HG03565 (cell line): Measurements from ENCODE around the gene RMND1.

Experiments used
- ATAC-seq: cut with Tn5 transposase; IDR thresholded peaks from one replicate; pipeline ENCODE4 v1.9.1; 2021; ENCODE audit warnings: mild to moderate bottlenecking, moderate library complexity; ENCODE audit not compliant: unreplicated experiment

RMND1 gene, protein sequence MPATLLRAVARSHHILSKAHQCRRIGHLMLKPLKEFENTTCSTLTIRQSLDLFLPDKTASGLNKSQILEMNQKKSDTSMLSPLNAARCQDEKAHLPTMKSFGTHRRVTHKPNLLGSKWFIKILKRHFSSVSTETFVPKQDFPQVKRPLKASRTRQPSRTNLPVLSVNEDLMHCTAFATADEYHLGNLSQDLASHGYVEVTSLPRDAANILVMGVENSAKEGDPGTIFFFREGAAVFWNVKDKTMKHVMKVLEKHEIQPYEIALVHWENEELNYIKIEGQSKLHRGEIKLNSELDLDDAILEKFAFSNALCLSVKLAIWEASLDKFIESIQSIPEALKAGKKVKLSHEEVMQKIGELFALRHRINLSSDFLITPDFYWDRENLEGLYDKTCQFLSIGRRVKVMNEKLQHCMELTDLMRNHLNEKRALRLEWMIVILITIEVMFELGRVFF

DNA sequence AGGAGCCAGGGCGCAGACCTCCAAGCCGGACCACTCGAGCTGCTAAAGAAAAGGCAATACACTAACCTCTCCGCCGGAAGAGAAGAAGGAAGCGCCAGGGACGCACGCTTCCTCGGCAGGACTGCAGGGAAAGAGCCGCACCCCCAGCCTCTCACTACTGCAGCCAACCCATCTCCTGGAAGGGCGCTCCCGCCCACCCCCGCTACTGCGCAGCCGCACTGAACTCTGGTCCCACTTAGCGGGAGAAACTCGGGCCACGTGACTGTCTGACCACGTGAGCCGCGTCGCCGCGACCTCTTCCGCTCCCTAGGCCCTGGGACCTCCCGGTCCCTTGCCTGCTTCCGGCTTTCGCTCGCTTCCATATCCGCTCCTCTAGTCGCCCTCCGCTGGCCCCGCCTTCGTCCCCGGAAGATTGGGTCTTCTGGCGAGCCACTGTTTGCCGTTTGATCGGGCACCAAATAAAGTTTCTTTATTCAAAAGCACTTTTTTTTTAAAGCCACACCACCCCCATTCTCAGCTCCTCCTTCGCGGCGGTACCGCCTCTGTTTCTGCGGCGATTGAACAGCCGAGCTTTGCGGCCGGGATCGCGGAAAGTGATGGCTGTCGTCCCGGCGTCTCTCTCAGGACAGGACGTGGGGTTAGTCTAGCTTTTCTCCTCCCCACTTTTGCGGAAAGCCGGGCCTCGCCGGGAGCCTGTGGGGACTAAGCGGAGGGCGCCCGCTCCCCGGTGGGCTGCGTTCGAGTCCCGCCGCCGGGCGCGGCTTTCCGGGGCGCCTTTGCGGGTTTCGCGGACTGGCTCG lies at the start of gene RMND1:
Gene RMND1, minus strand, starts transcription at position 177 of the 800 bp plus-strand sequence. CDS start 6,315 bp downstream, outside the sequence.
- peak; percentile 96 for ATAC-seq

DNA sequence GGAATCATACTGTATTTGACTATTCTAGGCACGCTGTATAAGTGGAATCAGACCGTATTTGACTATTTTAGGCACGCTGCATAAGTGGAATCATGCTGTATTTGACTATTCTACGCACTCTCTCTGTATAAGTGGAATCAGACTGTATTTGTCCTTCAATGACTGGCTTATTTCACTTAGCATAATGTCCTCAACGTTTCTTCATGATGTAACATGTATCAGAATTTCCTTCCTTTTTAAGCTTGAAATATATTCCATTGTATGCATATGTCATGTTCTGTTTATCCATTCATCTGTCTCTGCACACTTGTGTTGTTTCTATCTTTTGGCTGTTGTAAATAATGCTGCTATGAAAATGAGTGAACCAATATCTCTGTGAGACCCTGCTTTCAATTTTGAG lies 47.6 kb upstream of the RMND1 start:
- ATAC-seq, result no peak

DNA sequence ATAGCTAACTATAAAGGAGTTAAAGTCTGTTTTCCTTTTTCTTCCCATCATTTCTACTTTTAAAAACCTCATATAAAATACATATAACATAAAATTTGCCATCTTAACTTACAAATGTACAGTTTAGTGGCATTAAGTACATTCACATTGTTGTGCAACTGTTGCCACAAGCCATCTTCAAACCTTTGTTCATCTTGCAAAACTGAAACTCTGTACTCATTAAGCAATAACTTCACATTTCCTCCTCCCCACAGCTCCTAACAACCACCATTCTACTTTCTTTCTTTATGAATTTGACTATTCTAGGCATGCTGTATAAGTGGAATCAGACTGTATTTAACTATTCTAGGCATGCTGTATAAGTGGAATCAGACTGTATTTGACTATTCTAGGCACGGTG lies 46.4 kb upstream of the RMND1 start:
- ATAC-seq, result peak; percentile 71

DNA sequence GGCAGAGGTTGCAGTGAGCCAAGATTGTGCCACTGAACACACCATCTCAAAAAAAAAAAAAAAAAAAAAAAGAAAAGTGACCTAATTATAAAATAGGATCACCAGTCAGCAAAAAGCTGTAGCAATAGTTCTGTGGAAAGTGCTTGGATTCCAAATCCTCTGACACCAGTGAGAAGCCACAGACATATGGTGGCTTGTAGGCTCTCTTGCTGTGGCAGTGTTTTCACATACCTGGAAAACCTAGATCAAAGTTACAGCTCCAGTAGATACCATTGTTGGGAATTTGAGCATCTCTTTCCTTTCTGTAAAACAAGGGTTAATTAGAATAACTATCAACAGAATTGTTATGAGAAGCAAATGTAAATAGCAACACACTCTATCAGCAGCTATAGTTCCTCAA lies 46.0 kb upstream of the RMND1 start:
- peak; percentile 25 for ATAC-seq

DNA sequence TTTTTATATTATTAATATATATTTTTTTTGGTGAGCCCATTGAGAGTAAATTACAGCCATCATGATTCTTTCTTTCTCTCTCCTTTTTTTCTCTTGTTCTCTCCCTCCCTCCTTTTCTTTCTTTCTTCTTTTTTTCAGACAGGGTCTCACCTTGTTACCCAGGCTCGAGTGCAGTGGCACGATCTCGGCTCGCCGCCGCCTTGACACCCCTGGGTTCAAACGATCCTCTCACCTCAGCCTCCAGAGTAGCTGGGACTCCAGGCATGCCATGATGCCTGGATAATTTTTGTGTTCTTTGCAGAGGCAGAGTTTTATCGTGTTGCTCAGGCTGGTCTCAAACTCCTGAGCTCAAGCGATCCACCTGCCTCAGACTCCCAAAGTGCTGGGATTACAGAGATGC lies 43.5 kb upstream of the RMND1 start:
- ATAC-seq, result no peak

DNA sequence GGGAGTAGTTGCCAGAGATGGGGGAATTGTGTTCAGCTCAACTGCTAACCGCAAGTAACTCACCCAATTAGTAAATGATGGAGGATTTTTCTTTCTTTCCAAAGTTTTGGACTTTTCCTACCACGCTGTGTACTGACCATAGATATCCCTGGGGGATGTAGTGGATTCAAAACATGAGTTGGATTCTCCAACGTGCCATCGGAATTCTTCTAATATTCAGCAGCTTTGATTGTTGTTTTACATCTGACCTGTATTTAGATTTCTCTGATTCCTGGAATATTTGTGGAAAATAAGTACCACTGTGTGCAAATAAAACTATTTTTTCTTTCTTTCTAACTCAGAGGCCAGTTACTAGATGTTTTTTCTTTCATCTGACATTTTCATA lies 43.0 kb upstream of the RMND1 start:
- ATAC-seq, result no peak

DNA sequence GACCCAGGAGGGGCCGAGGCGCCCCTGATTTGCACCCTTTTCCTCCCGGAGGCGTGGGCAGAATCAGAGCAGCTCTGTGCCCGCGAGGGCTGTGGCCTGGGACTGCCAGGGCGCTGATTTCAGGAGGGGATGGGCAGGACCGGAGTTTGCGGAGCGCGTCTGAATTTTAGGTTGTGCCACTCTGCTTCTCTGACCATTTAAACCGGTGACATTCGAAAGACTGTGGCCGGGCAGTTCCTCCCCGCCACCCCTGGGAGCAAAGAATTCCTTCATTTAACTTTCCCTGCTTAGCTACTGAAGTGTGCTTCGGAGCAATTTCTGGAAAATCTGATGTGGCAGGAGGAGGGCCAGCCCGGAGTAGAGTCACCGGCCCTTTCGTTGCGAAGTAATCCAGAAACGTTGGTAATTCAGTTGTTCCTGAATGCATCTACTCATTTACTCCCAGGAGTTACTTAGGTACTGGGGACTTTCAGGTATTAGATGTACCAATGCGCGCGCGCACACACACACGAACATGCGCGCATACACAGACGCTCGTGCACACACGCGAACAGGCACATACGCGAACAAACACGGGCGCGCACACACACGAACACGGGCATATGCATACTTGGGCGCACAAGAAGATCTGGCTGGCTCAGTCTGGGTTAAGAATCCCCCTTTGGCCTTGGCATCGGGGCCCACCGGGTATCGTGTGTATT lies 42.5 kb upstream of the RMND1 start:
- ATAC-seq, result no peak

DNA sequence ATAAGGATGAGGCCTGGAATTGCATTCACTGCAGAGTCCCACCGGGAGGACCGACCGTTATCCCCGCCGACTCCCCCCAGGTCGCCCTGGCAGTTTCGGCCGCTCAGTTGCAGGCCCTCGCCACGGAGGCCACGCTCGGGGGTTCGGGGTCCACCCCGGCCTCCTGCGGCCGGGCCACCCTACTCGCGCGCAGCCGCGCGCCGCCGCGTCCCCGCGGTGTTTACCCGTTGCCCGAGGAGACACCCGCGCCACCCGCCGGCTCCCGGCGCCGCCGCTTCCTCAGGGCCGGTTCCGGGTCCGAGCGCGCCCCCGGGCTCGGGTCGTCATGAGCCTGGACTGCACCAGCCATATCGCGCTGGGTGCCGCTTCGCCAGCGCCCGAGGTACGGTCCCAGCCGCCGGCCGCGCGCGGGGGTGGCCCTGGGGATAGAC lies 41.9 kb upstream of the RMND1 start, which contains the start of gene CCDC170:
Gene CCDC170, plus strand, starts transcription at position 214 of the 431 bp plus-strand sequence. Its CDS starts 112 bp downstream, at position 326.
- ATAC-seq, result no peak

DNA sequence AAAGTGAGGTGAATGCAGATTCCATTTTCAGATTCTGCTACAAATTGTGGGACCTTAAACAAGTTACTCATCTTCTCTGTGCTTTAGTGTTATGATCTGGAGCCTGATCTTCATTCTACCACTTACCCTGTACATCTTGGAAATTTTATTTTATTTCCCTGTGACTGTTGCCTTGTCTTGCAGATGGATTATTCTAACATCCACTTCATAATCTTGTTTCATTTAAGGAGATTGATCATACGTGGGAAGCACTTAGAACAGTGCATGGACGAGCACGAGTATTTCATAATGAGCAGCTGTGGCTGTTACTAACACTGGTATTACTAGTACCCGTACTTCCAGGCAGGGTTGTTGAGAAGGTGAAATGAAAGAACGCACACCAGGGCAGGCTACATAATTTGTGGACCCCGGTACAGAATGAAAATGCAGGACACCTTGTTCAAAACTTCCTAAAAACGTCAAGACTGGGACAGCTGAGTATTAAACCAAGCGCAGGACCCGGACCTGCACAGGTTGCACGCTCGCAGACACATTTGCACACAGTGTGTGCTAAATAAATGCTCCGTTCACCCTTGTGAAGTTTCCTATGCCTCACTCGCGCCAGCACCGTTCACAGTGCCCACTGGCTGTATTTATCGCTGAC lies 41.4 kb upstream of the RMND1 start:
- ATAC-seq, result no peak

DNA sequence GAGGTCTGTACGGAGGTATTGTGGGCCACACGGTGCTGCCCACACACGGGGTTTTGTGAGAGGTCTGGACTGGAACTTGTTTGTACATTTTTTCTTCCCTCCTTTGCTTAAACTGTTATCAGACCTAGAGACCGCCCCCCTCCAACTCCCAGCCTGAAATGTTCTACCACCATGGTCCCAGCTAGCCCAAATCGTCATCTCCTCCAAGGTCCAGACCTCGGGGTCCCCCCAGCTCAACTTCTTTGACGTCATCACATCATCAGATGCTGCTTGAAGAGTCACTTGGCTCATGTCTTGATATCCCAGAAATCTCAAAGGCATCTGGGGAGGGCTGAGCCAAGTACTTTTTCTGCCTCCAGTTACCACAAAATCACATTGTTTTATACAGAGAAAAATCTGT lies 39.1 kb upstream of the RMND1 start:
- no peak for ATAC-seq

DNA sequence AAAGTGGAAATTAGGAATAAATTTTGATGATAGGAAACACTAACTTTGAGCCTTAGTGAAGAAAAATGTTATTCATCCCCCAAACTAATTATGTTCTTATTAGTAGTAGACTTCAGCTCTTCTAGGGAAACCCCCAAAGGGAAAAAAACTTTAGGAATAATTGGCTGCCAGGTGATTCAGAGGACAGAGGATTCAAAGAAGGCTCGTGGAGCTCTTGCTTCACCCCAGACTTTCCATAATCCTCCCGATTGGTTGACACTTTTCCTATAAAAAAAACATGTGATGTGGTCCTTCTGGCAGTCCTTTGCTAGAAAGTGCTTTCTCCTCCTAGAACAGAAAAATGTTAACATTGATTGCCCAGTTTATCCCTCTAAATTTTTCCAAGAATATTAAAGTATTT lies 36.3 kb upstream of the RMND1 start:
- no peak for ATAC-seq

DNA sequence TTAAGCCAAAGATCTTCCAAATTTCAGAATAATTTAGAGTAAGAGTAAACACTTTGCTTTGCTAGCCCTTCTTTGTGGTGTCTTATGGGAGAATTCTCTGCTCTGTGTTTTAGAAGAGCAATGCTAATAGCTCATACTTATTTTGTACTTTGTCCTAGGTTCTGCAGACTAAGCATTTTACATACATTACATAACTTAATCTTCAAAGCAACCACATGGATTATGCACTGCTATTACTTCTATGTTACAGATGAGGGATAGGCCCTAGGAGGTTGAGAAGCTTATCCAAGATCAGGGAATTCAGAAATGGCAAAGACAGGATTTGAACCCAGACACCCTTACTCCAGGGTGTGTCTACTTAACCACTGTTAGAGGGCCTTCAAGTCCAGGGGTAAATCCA lies 32.1 kb upstream of the RMND1 start:
- ATAC-seq, result no peak

DNA sequence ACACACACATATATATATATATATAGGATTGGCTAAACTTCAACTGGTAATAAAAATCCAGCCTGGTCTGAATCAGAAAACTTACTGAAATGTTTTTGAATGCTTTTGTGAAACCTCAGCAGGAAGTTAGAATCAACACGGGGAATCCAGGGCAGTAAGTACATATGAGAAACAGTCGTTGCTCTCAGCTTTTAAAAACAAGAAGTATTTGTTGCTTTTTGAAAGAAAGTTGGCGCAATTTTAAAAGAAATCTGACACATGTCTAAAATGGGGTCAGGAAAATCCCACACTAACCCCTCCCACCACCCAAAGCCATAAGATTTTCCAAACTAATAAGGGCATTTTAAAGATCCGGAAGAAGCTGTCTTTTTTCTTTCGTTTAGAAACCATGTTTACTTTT lies 30.4 kb upstream of the RMND1 start:
- no peak for ATAC-seq

DNA sequence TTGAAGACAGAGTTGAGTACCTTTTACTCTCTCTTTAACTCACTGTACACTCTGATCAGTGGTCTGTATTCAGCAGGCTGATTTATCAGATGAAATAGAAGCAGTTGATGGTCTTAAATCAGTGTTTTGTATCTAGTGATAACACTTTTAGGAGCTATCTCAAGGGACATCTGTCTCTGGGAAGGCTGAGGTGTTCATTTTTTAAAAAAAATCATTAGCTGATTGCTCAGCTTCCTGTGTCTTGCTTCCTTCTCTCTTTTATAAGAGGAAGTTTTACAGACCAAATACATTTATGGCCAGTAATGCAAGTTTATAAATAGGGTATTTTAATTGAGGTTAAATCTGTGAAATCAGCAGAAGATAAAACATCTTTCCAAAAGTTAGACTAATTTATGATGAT lies 29.9 kb upstream of the RMND1 start:
- no peak for ATAC-seq

DNA sequence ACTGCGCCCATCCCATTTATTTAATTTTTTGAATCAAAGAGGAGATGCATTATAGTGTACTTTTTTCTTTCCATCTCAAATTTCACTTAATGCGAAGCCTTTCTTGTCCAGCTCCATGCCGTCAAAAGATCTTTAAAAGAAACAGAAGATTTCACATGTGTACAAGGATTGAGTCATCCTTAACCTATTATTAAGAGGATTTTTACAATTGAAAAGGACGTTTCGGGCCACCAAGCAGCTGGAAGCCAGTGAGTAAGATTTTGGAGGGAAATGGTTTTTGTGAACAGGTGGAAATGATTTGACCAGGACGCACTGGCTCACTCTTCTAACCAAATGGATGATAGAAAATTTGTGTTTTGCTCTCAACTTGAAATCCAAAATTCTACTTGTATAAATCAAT lies 26.7 kb upstream of the RMND1 start:
- ATAC-seq, result no peak

DNA sequence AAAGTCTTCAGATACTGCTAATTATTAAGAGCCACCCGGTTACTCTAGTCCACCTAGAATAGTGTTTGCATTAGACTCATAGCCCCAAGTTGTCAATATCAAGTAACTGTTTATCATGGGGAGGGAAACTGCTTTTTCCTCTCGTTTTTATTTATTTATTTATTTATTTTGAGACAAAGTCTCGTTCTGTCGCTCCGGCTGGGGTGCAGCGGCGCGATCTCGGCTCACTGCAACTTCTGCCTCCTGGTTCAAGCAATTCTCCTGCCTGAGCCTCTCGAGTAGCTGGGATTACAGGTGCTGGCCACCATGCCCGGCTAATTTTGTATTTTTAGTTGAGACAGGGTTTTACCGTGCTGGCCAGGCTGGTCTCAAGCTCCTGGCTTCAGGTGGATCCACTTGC lies 25.8 kb upstream of the RMND1 start:
- no peak for ATAC-seq

DNA sequence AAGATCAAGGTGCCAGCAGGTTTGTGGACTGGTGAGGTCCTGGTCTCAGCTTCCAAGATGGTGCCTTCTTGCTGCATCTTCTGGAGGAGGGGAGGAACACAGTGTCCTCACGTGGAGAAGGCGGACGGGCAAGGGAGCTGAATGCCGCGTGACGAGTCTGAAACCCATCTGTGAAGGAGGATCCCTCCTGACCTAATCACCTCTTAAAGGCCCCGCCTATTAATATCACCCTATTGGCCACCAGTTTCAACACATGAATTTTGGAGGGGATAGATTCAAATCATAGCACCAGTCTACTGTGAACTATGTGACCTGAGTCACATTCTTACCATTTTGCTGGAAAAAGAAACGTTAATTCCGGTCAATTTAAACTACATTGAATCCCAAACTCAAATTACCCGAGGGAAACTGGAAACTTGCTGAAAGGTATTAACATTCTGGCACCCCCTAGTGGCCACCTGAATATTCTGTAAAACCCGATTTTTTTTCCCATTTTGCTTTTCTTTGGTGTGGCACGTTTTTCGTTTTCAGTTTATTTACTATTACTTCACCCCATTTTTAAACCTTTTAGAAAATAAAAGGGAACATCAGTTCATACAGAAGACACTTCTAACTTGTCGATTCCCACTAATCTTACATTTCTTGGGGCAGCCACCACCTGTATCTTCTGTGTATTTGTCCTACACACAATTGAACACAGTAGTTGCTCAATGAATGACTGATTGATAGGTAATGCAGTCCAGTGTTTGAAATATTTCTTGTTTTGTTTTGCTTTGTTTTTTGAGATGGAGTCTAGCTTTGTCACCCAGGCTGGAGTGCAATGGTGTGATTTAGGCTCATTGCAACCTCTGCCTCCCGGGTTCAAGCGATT lies 24.0 kb upstream of the RMND1 start:
- no peak for ATAC-seq

DNA sequence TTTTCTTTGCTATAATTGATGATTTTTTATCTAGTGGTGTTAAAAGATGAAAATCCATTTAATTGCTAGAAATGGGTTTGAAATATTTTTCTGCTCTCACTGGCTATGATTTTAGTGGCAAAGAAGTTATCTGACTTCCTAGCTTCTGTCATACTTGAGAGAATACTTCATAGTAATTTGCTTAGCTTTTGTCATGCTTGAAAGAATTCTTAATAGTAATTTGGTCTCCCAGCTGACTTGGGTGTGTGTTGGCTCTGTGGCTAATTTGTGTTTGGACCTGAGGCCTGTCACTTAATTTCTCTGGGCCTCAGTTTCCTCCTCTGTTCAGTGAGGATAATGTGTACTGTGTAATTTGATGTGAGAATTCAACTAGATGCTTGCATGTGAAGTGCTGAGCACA lies 12.8 kb upstream of the RMND1 start:
- ATAC-seq, result no peak

DNA sequence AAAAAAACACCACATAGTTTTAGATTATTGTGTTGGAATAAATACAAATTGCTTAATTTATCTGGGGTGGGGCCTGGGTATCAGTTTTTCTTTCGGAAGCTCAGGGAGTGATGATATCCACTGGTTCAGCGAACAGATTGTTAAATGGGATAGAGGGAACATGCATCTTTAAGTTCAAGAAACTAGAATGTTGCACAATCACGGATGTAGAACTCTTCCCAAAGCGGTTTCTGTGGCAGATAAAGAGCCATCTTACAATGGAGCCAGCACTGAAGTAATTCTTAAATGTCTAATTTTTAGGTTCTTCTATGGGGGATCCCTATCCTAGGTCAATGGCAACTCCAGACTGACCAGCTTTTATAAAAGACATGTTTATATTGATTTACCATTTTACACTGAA lies 9.7 kb upstream of the RMND1 start:
- ATAC-seq, result no peak
